Loucy (cell line): ENCODE measurements around the gene OR10H4.

Experiments
- CTCF ChIP-seq: fragments of 200-600 bp; sonication (generic); conservative IDR thresholded peaks from 2 replicates; pipeline ENCODE4 v1.5.1; 2014; ENCODE audit warnings: mild to moderate bottlenecking, antibody characterized with exemption, low read length
- EZH2phosphoT487 ChIP-seq: fragments of 200-600 bp; IDR thresholded peaks from 2 replicates; pipeline ENCODE4 v1.6.1; 2018; ENCODE audit warnings: antibody characterized with exemption, mild to moderate bottlenecking, moderate library complexity, borderline replicate concordance

GRCh38 chr19:15923702-15924101, 25.1 kb upstream of the OR10H4 start:
- TF ChIP-seq CTCF (no peak), EZH2phosphoT487 (no peak)
